SK-N-SH (cell line): Measurements from ENCODE around the gene LIM2. TPM values are rescaled to one million over a fixed set of nuclear protein-coding genes. Genes with fewer than 3 reads are reported as not detected.

ENCODE experiments used
- CTCF ChIA-PET: fragments of 300-600, 350-600 bp; formaldehyde crosslinking; extraction: SDS; loops from one replicate; lab custom pipeline; 2021; lab: Yijun Ruan, JAX
- POLR2A ChIA-PET: fragments of 350-600 bp; sonication (Branson Sonifier 250); formaldehyde crosslinking; extraction: SDS; loops from one replicate; lab custom pipeline; 2020; ENCODE audit warnings: antibody characterized with exemption, inconsistent platforms; lab: Yijun Ruan, JAX
- DNase-seq: peaks from one replicate; pipeline ENCODE4 v3.0.0; 2012
- H2AFZ ChIP-seq: fragments of 200-600 bp; sonication (generic); 2 replicates; pipeline ENCODE4 v1.8.1; 2016; ENCODE audit warnings: antibody characterized with exemption, mild to moderate bottlenecking, low read depth
- H3F3A ChIP-seq: fragments of 200-600 bp; sonication (generic); replicated peaks from 2 replicates; pipeline ENCODE3; 2016; ENCODE audit warnings: antibody characterized with exemption, mild to moderate bottlenecking; ENCODE audit not compliant: insufficient read depth
- H3K27ac ChIP-seq, 2 experiments: fragments of 200-500 bp in 1 of 2; fragments of 200-600 bp in 1 of 2; sonication (Bioruptor generic) in 1 of 2; sonication (generic), shearing (Covaris generic) in 1 of 2; 2 replicates each; pipeline versions ENCODE4 v1.5.1 to v1.6.1; 2014 to 2016; ENCODE audit warnings: low read depth in 2 of 2, inconsistent platforms in 1 of 2, low read length in 1 of 2, mild to moderate bottlenecking in 1 of 2, mixed read lengths in 1 of 2
- H3K27me3 ChIP-seq: fragments of 200-600 bp; sonication (generic), shearing (Covaris generic); 2 replicates; pipeline ENCODE4 v1.6.1; 2016; ENCODE audit warnings: mixed run types; ENCODE audit not compliant: insufficient read depth
- H3K36me3 ChIP-seq, 2 experiments: fragments of 200-500 bp in 1 of 2; fragments of 200-600 bp in 1 of 2; sonication (Bioruptor generic) in 1 of 2; sonication (generic) in 1 of 2; replicated peaks in 1 of 2; 2 replicates each; pipeline versions ENCODE3 to v1.5.1; 2014 to 2016; ENCODE audit warnings: low read length in 1 of 2, mild to moderate bottlenecking in 1 of 2; ENCODE audit not compliant: insufficient read depth in 2 of 2, control insufficient read depth in 1 of 2
- H3K4me1 ChIP-seq, 2 experiments: fragments of 200-500 bp in 1 of 2; fragments of 200-600 bp in 1 of 2; sonication (Bioruptor generic) in 1 of 2; sonication (generic), shearing (Covaris generic) in 1 of 2; 2 replicates each; pipeline versions ENCODE4 v1.5.1 to v1.6.1; 2014 to 2016; ENCODE audit warnings: low read depth in 1 of 2, low read length in 1 of 2, mixed run types in 1 of 2; ENCODE audit not compliant: insufficient read depth in 2 of 2, control insufficient read depth in 1 of 2
- H3K4me2 ChIP-seq: fragments of 200-600 bp; sonication (generic), shearing (Covaris generic); 2 replicates; pipeline ENCODE4 v1.6.1; 2017; ENCODE audit warnings: mixed run types
- H3K4me3 ChIP-seq, 2 experiments: fragments of 200-500 bp in 1 of 2; fragments of 200-600 bp in 1 of 2; sonication (Bioruptor generic) in 1 of 2; sonication (generic), shearing (Covaris generic) in 1 of 2; 2 replicates each; pipeline versions ENCODE4 v1.5.1 to v1.8.1; 2014 to 2016; ENCODE audit warnings: low read depth in 2 of 2, inconsistent platforms in 1 of 2, low read length in 1 of 2, mild to moderate bottlenecking in 1 of 2, mixed read lengths in 1 of 2, moderate library complexity in 1 of 2
- H3K79me2 ChIP-seq: fragments of 200-600 bp; sonication (generic); 2 replicates; pipeline ENCODE4 v1.8.1; 2017; ENCODE audit warnings: mild to moderate bottlenecking; ENCODE audit not compliant: insufficient read depth
- H3K9ac ChIP-seq: fragments of 200-600 bp; sonication (generic); 2 replicates; pipeline ENCODE4 v1.6.1; 2017; ENCODE audit warnings: mixed run types
- H3K9me2 ChIP-seq: fragments of 200-600 bp; sonication (generic); 2 replicates; pipeline ENCODE4 v1.6.1; 2017; ENCODE audit warnings: mixed run types
- H3K9me3 ChIP-seq: fragments of 200-600 bp; sonication (generic); 2 replicates; pipeline ENCODE4 v1.6.1; 2017; ENCODE audit warnings: mixed run types, mild to moderate bottlenecking, moderate library complexity
- H4K20me1 ChIP-seq: fragments of 200-600 bp; sonication (generic); 2 replicates; pipeline ENCODE4 v1.6.1; 2017; ENCODE audit warnings: mild to moderate bottlenecking, mixed run types; ENCODE audit not compliant: insufficient read depth
- FOSL2 ChIP-seq: IDR thresholded peaks from 2 replicates; pipeline ENCODE4 v1.4.0; 2012; ENCODE audit warnings: low read depth, mild to moderate bottlenecking, moderate library complexity, borderline replicate concordance
- FOXJ3 ChIP-seq: sonication (generic); formaldehyde crosslinking; IDR thresholded peaks from 2 replicates; pipeline ENCODE4 v1.5.1; 2020; ENCODE audit warnings: mild to moderate bottlenecking, missing genetic modification reagents
- GATA2 ChIP-seq: sonication (generic); formaldehyde crosslinking; IDR thresholded peaks from 2 replicates; pipeline ENCODE4 v1.5.0; 2020; ENCODE audit warnings: mild to moderate bottlenecking, missing genetic modification reagents
- IRF3 ChIP-seq: fragments of 150-350 bp; IDR thresholded peaks from 2 replicates; pipeline ENCODE4 v1.6.1; 2016; ENCODE audit warnings: mild to moderate bottlenecking, low read depth, low read length
- JUND ChIP-seq: IDR thresholded peaks from 2 replicates; pipeline ENCODE4 v1.4.0; 2012
- MAX ChIP-seq: IDR thresholded peaks from 2 replicates; pipeline ENCODE4 v1.4.0; 2012; ENCODE audit warnings: low read depth
- MEF2A ChIP-seq: IDR thresholded peaks from 2 replicates; pipeline ENCODE4 v1.4.0; 2012; ENCODE audit warnings: low read depth, borderline replicate concordance
- NFIC ChIP-seq: IDR thresholded peaks from 2 replicates; pipeline ENCODE4 v1.4.0; 2012; ENCODE audit warnings: borderline replicate concordance
- NRF1 ChIP-seq: IDR thresholded peaks from 2 replicates; pipeline ENCODE4 v1.6.1; 2012; ENCODE audit warnings: low read depth, mild to moderate bottlenecking, low read length
- PBX3 ChIP-seq: IDR thresholded peaks from 2 replicates; pipeline ENCODE4; 2012
- POLR2AphosphoS5 ChIP-seq: IDR thresholded peaks from 2 replicates; pipeline ENCODE4 v1.6.1; 2012; ENCODE audit warnings: low read depth, low read length
- RAD21 ChIP-seq: IDR thresholded peaks from 2 replicates; pipeline ENCODE4 v1.6.1; 2012; ENCODE audit warnings: mild to moderate bottlenecking, low read length
- RCOR1 ChIP-seq: fragments of 150-350 bp; IDR thresholded peaks from 2 replicates; pipeline ENCODE4 v1.6.1; 2017; ENCODE audit warnings: antibody characterized with exemption, low read length
- SIN3A ChIP-seq: IDR thresholded peaks from 2 replicates; pipeline ENCODE4 v1.6.1; 2012; ENCODE audit warnings: low read depth, mild to moderate bottlenecking, low read length, moderate library complexity, borderline replicate concordance
- TEAD4 ChIP-seq: IDR thresholded peaks from 2 replicates; pipeline ENCODE4 v1.4.0; 2012; ENCODE audit warnings: mild to moderate bottlenecking, borderline replicate concordance; ENCODE audit not compliant: insufficient read depth
- USF2 ChIP-seq: fragments of 150-350 bp; IDR thresholded peaks from 2 replicates; pipeline ENCODE4 v1.6.1; 2017; ENCODE audit warnings: antibody characterized with exemption, low read length, low read depth, borderline replicate concordance
- YY1 ChIP-seq: IDR thresholded peaks from 2 replicates; pipeline ENCODE4 v1.4.0; 2012; ENCODE audit warnings: low read depth, mild to moderate bottlenecking
- WGBS: methylation state at CpG from one replicate; pipeline ENCODE4 v1.1.6; 2017; ENCODE audit warnings: low lambda C conversion rate; 5-methylcytosine and 5-hydroxymethylcytosine counted together
- polyA plus RNA-seq, 3 experiments: library from polyadenylated mRNA; depleted of rRNA; stranded (reverse); fragments of >200 nt; gene quantifications; 2 replicates each; pipeline ENCODE4 v1.2.3, GENCODE V29; 2012

Gene LIM2
- polyA plus RNA-seq, 1 of the 3 experiments (the other 2 are of a cell fraction) = not detected

- no peak for TF ChIP-seq PBX3
- TF ChIP-seq RCOR1 = no peak
- no peak for TF ChIP-seq NRF1
- TF ChIP-seq YY1 = no peak
- TF ChIP-seq MEF2A = no peak
- no peak for TF ChIP-seq USF2
- no peak for TF ChIP-seq MAX
- TF ChIP-seq SIN3A = no peak
- no peak for TF ChIP-seq IRF3
- no peak for TF ChIP-seq NFIC
- TF ChIP-seq GATA2 (CRISPR knock-in tag) = no peak
- no peak for TF ChIP-seq RAD21
- no peak for TF ChIP-seq FOXJ3 (CRISPR knock-in tag)
- TF ChIP-seq POLR2AphosphoS5 = no peak
- TF ChIP-seq JUND = no peak
- no peak for TF ChIP-seq FOSL2
- no peak for TF ChIP-seq TEAD4
- no peaks in the 10 kb centered on the region for H3K36me3 ChIP-seq
- no peak for DNase-seq
- no peaks in the 10 kb centered on the region for H4K20me1 ChIP-seq
- H2AFZ ChIP-seq = no peak overlapping the region
- no peaks in the 10 kb centered on the region for H3K27me3 ChIP-seq
- WGBS = 98% methylated on average over 15 of the region's 17 CpGs
- no peaks in the 10 kb centered on the region for H3K9me2 ChIP-seq
- ChIA-PET POLR2A (no interaction called here), CTCF (no interaction called here)
- no peaks in the 10 kb centered on the region for H3K4me1 ChIP-seq
- no peaks in the 10 kb centered on the region for H3F3A ChIP-seq
- no peak overlapping the region for H3K4me2 ChIP-seq
- no peak overlapping the region for H3K4me3 ChIP-seq
- no peaks in the 10 kb centered on the region for H3K9me3 ChIP-seq
- H3K9ac ChIP-seq = no peak overlapping the region
- no peak overlapping the region for H3K27ac ChIP-seq
- no peaks in the 10 kb centered on the region for H3K79me2 ChIP-seq
Measured at GRCh38 chr19:51346742-51347141, 41.0 kb downstream of the LIM2 start.
